HG03064 (cell line): ENCODE results near the gene CYP46A1.

ENCODE experiments used
- ATAC-seq: cut with Tn5 transposase; IDR thresholded peaks from one replicate; pipeline ENCODE4 v1.9.1; 2021; ENCODE audit warnings: low read depth; ENCODE audit not compliant: unreplicated experiment

CYP46A1 gene

GRCh38 chr14:99727096-99727870 lies 43.2 kb downstream of the CYP46A1 start:
- no peak for ATAC-seq

GRCh38 chr14:99728231-99728920 lies 44.3 kb downstream of the CYP46A1 start:
- no peak for ATAC-seq

- no peak for ATAC-seq
These were observed 44.9 kb downstream of the CYP46A1 start for GRCh38 chr14:99728981-99729451.

GRCh38 chr14:99729991-99730875 lies 46.1 kb downstream of the CYP46A1 start:
- ATAC-seq, result no peak

GRCh38 chr14:99730876-99731546 lies 46.9 kb downstream of the CYP46A1 start:
- no peak for ATAC-seq

GRCh38 chr14:99731547-99732435 lies 47.7 kb downstream of the CYP46A1 start:
- no peak for ATAC-seq

GRCh38 chr14:99732436-99733210 lies 48.5 kb downstream of the CYP46A1 start:
- no peak for ATAC-seq

- ATAC-seq, result no peak
These were observed 49.1 kb downstream of the CYP46A1 start for GRCh38 chr14:99733211-99733539.

- no peak for ATAC-seq
These were observed 49.7 kb downstream of the CYP46A1 start for GRCh38 chr14:99733540-99734405.

- no peak for ATAC-seq
These were observed 50.4 kb downstream of the CYP46A1 start for GRCh38 chr14:99734406-99735051.

- ATAC-seq, result no peak
These were observed 51.4 kb downstream of the CYP46A1 start for GRCh38 chr14:99735189-99736135.

GRCh38 chr14:99736603-99737371 lies 52.7 kb downstream of the CYP46A1 start:
- ATAC-seq, result no peak

- no peak for ATAC-seq
These were observed 53.4 kb downstream of the CYP46A1 start for GRCh38 chr14:99737451-99737951.

GRCh38 chr14:99737956-99738667 lies 54.0 kb downstream of the CYP46A1 start:
- no peak for ATAC-seq

- ATAC-seq, result no peak
These were observed 56.3 kb downstream of the CYP46A1 start for GRCh38 chr14:99740411-99740810.
